HG02571 (cell line): ENCODE results near the gene HERC4.
"Not testable (repeated sequence)": the region's sequence is repeated elsewhere in the genome, so short reads cannot be mapped to it uniquely, and the experiment has no call there.

Source experiments
- ATAC-seq: cut with Tn5 transposase; IDR thresholded peaks from one replicate; pipeline ENCODE4 v1.9.1; 2021; ENCODE audit warnings: mild to moderate bottlenecking, moderate library complexity; ENCODE audit not compliant: unreplicated experiment

HERC4 gene

GRCh38 chr10:68095153-68095552 lies 20.1 kb upstream of the HERC4 start:
- ATAC-seq: no peak

DNA sequence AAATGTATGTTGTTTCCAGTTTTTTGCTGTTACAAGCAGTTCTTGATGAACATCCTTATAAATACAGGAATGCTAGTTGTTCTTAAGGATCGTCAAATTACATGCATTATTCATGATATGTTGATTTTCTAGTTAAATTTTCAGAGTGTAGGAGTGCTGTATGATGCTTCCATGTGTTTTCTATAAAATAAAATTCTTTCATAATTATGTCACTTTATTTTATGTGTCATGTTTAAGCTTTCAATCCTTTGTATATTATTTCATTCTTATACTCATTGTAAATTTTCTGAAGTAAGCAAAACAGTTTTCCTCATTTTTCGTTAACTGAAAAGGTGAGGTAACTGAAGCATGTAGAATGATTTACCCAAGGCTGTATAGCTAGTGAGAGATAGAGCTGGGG lies 17.4 kb upstream of the HERC4 start:
- no peak for ATAC-seq

GRCh38 chr10:68090586-68090985 lies 15.5 kb upstream of the HERC4 start:
- ATAC-seq: no peak

- no peak for ATAC-seq
Observed at GRCh38 chr10:68088740-68089139, 13.7 kb upstream of the HERC4 start.

DNA sequence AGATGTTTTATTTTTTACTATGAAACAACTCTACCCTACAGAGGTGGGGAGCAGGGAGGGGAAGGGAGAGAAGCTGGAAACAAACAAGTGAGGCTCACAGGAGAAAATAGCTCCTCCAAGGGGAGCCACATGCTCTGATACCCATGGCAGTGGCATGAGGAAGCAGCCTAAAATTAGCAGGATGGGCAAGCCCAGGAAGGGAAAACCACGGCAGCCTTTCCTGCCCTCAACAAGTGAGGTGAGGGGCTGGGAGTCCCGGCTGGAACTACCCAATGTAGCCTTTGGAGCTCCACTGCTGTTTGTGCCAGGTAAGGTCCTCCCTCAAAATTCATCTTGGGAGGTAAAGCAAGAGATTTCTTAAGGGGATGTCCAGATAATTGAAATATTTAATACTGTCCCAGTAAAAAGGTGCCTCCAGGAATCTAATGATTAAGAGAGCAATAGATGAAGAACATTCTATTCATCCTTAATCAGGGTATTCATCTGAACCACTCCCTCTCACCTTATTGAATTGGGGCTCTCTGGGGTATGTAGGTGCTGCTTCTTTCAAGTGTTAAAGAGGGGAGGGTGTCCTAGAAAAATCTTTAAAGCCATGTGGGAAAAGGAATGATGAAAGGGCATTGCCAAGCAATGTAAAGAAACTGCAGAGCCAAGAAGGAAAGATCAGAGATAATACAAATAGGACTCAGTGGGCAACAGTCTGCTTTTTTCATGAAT lies 12.8 kb upstream of the HERC4 start:
- no peak for ATAC-seq

GRCh38 chr10:68086910-68087684 lies 12.0 kb upstream of the HERC4 start:
- ATAC-seq: no peak

- no peak for ATAC-seq
Observed at GRCh38 chr10:68086011-68086410, 10.9 kb upstream of the HERC4 start.

DNA sequence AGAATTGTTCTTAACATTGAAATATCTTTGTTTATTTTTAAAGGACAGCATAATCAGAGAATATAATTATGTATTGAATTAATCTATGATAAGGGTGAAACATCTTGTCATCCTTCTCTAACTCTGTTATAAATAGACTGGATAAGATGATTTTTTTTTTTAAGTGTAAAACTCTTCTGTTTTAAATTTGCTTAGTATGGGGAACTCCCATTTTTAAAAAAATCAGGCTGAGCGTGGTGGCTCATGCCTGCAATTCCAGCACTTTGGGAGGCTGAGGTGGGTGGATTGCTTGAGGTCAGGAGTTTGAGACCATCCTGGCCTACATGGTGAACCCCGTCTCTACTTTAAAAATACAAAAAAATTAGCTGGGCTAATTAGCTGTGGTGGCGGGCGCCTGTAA lies 9.4 kb upstream of the HERC4 start:
- no peak for ATAC-seq

DNA sequence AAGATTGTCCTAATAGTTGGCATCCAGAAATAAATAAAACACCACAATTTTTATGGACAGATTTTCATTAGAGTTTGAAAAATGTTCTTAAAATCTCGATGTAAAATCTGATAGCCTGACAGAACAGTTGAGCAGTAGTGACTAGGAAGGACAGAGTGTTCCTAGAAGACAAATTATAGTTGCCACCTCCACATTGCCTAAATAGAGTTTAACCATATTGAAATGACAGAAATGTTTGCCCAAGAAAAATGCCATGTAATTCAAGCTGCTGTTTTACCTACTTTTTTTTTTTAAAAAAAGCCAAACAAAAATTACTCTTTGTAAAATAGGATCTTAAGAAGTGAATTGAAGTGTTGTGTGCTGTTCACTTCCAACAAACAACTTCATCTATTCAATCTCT lies 8.9 kb upstream of the HERC4 start:
- no peak for ATAC-seq

GRCh38 chr10:68082872-68083271 lies 7.8 kb upstream of the HERC4 start:
- ATAC-seq: no peak

DNA sequence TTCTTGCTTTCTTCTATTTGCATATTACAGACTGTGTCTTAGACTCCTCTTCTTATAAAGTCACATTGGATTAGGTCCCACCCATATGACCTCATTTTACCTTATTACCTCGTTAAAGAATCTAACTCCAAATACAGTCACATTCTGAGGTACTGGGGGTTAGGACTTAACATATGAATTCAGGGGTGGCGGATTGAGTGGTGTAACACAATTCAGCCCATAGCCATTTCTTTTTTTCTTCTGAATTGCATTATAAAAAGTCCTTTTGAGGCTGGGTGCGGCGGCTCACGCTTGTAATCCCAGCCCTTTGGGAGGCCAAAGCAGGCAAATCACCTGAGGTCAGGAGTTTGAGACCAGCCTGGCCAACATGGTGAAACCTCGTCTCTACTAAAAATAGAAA lies 6.8 kb upstream of the HERC4 start:
- no peak for ATAC-seq

DNA sequence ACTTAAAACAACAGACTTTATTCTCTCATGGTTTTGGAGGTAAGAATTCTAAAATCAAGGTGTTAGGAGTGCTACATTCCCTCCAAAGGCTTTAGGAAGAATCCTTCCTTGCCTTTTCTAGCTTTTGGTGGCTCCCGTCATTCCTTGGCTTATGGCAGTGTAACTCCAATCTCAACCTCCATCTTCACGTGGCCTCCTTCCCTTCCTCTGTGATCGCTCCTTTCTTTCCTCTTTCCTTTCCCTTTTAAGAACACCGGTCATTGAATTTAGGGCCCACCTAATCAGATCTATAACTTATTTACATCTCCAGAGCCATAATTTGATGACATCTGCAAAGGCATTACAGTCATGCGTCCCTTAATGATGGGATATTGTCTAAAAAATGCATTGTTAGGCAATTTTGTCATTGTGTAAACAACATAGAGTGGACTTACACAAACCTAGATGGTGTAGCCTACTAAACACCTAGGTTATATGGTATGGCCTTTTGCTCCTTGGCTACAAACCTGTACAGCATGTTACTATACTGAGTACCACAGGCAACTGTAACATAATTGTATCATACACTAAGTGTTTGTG lies 5.9 kb upstream of the HERC4 start:
- no peak for ATAC-seq

DNA sequence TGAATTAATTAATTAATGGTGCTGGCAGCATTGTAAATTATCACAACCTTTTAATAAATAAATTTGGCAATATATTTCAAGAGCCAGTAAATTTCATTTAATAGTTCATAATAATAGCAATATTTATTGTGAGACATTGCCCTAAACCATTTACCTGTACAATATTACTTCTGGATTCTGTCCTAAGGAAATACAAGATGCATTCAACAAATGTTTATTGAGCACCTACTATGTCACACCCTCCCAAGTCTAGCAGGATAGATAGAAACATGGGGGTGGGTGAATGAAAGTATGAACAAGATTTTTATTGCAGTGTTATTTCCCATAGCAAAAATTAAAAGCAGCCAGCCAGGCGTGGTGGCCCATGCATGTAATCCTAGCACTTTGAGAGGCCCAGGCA lies 4.4 kb upstream of the HERC4 start:
- no peak for ATAC-seq

- no peak for ATAC-seq
Observed at GRCh38 chr10:68077026-68077425, 1.9 kb upstream of the HERC4 start.

GRCh38 chr10:68076081-68076480 lies 998 bp upstream of the HERC4 start:
- ATAC-seq: not testable (repeated sequence)

- no peak for ATAC-seq
Observed at GRCh38 chr10:68075550-68076004, 494 bp upstream of the HERC4 start.

GRCh38 chr10:68074031-68074774 lies 880 bp downstream of the HERC4 start:
- ATAC-seq: no peak

DNA sequence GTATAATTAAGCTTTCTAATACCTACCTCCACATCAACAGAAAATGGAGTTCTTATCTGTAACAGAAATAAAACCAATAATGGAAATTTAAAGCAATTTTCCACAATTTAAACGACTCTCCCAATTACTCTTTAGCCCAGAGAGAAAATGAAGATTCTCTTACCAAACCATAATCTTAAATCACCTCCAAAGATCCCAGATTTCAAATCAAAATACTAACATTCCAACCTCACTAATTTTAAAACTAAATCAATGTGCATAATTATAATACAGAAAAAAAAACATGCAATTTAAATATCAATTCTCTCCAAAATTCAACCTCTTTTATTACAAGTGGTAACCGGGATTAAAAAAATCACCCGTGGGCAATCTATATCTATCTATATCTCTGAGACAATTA lies 1.5 kb downstream of the HERC4 start:
- no peak for ATAC-seq

GRCh38 chr10:68067508-68067907 lies 7.6 kb downstream of the HERC4 start:
- no peak for ATAC-seq

GRCh38 chr10:68067029-68067428 lies 8.1 kb downstream of the HERC4 start:
- ATAC-seq: no peak

GRCh38 chr10:68053553-68053952 lies 21.5 kb downstream of the HERC4 start:
- ATAC-seq: no peak
